Stimulated activated effector memory CD8-positive, alpha-beta T cell treated with anti-CD3 and anti-CD28 coated beads, Interleukin-12 subunit alpha, Interleukin-12 subunit beta, amount 100 ng/mL, for 72 hours (primary cell): ENCODE results near the gene ROR2.

Experiments used
- ATAC-seq: fragments of 150-1000 bp; cut with Tn5 transposase; 2 replicates; pipeline ENCODE4 v1.10.0; 2021
- DNase-seq, 2 donors: peaks; one replicate each; pipeline ENCODE4 v3.0.0; 2021 to 2022; ENCODE audit warnings: low spot score in 2 of 2
- H3K27ac Mint-ChIP-seq: one replicate; pipeline ENCODE4 v1.8.0; 2022; ENCODE audit warnings: mild to moderate bottlenecking, mixed read lengths
- H3K36me3 Mint-ChIP-seq: one replicate; pipeline ENCODE4 v1.8.0; 2022; ENCODE audit warnings: mild to moderate bottlenecking, mixed read lengths
- H3K4me1 Mint-ChIP-seq: one replicate; pipeline ENCODE4 v1.8.0; 2022; ENCODE audit warnings: mixed read lengths
- H3K4me3 Mint-ChIP-seq: one replicate; pipeline ENCODE4 v1.8.0; 2022; ENCODE audit warnings: mild to moderate bottlenecking, mixed read lengths
- H3K9me3 Mint-ChIP-seq: one replicate; pipeline ENCODE4 v1.8.0; 2022; ENCODE audit warnings: mixed read lengths

The ROR2 gene

DNA sequence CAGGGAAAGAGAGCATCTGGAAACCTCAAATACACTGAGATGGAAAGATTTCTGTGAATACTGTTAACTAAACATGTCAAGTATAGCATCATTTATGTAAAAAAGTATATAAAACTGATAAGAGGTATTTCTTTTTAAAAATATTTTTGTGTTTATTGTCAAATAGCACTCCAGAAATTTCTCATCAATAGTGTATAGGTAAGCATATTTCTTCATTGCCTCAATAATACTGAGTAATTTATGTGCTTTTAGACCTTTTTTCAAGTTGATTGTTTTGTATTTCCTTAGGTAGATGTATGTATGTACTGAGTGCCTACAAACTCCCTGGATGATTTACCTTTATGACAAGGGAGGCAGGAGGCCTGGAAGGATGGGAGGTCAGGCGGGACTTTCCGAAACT lies 196.3 kb downstream of the ROR2 start:
- DNase-seq, result no peak
- Mint-ChIP-seq H3K27ac (no peak overlapping the region), H3K9me3 (no peaks in the 10 kb centered on the region), H3K4me3 (no peak overlapping the region), H3K4me1 (peaks cover 11% of the 10 kb centered on the region), H3K36me3 (no peaks in the 10 kb centered on the region)
- ATAC-seq, result no peak

DNA sequence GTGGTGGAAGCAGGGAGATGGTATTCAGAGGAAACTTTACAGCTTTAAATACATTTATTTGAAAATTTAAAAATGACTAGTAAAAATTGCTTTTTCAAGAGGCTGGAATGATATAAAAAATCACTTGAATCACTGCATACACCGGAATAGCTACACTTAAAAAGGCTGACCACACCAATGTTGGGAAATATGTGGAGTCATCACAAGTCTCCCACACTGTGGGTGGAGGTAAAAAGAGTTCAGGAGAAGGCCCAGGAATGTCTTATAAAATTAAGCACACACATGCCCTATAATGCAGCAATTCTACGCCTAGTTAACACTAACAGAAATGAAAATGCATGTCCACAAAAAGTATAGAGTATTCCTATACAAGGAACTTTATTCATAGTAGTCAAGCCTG lies 198.1 kb downstream of the ROR2 start:
- Mint-ChIP-seq H3K9me3 (no peaks in the 10 kb centered on the region), H3K4me3 (no peak overlapping the region), H3K4me1 (peaks cover 5% of the 10 kb centered on the region), H3K36me3 (no peaks in the 10 kb centered on the region), H3K27ac (no peak overlapping the region)
- ATAC-seq (no peak), DNase-seq (no peak)

DNA sequence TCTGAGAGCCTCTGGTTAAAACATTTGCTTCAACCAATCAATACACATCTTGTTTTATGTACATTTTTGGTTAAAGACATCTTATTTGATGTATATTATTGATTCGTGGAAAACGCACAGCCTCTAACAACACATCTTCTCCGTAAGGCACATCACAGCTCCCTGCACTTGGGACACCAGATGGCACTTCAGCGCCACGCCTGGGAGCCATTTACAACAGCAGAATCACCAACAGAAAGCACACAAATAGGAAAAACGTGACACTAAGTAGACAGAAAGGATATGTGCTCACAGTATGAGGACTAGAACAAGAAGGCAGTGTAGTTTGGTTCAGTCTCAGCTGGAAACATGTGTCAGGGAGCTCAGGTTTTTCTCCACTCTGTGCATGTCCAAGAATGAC lies 199.7 kb downstream of the ROR2 start:
- Mint-ChIP-seq H3K4me3 (no peak overlapping the region), H3K9me3 (no peaks in the 10 kb centered on the region), H3K27ac (peak overlapping the region; percentile 5), H3K36me3 (no peaks in the 10 kb centered on the region), H3K4me1 (peaks cover 5% of the 10 kb centered on the region)
- no peak for ATAC-seq
- no peak for DNase-seq

DNA sequence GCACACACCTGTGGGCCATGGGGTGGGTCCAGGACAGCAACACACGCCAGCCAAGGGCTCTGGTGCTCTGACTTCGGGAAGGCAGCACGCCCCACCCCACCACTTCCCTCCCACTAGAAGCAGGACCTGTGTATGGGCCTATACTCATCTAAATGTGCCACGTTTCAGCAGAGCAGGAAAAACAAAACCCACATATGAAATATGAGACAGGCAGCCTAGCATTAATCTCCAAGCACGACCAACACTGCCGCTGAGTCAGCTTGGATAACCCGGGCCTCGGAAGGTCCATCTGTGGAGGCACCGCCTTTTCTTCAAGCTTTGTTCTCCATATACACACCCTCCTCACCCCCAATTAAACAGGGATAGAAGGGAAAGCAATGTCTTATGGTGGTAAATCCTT lies 203.1 kb downstream of the ROR2 start:
- DNase-seq (no peak), ATAC-seq (no peak)
- peaks cover 5% of the 10 kb centered on the region for H3K4me1 Mint-ChIP-seq
- H3K9me3 Mint-ChIP-seq, result no peaks in the 10 kb centered on the region
- no peak overlapping the region for H3K4me3 Mint-ChIP-seq
- no peak overlapping the region for H3K27ac Mint-ChIP-seq
- no peaks in the 10 kb centered on the region for H3K36me3 Mint-ChIP-seq

DNA sequence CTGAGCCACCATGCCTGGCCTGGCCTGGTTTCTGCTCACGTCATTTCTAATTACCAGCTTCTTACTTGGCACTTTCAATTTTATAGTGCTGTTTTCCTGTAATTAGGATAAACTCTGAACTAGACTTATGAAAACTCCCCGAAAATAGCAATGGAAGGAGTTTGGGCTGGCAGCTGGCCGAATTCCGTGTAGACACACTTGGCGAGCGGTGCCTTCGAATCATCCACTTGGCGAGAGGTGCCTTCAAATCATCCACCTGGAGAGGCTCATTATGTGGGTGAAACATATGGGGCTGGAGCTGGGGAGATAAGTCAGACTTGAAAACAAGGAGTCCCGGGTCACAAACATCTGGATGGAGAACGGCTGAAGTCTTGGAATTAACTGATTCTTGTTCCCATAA lies 203.7 kb downstream of the ROR2 start:
- DNase-seq (no peak), ATAC-seq (no peak)
- Mint-ChIP-seq H3K36me3 (no peaks in the 10 kb centered on the region), H3K9me3 (no peaks in the 10 kb centered on the region), H3K4me1 (peaks cover 5% of the 10 kb centered on the region), H3K27ac (no peak overlapping the region), H3K4me3 (no peak overlapping the region)

DNA sequence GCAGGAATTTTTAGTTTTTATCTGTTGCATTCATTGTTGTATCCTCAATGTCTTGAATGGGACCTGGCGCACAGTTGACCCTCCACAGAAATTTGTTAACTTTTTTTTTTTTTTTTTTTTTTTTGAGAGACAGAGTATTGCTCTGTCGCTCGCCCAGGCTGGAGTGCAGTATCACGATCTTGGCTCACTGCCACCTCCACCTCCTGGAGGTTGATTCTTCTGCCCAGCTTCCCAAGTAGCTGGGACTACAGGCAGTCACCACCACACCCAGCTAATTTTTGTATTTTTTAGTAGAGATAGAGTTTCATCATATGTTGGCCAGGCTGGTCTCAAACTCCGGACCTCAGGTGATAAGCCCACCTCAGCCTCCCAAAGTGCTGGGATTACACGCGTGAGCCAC lies 205.9 kb downstream of the ROR2 start:
- H3K4me3 Mint-ChIP-seq, result no peak overlapping the region
- H3K27ac Mint-ChIP-seq, result no peak overlapping the region
- DNase-seq, result no peak
- ATAC-seq, result no peak
- H3K9me3 Mint-ChIP-seq, result no peaks in the 10 kb centered on the region
- no peaks in the 10 kb centered on the region for H3K4me1 Mint-ChIP-seq
- no peaks in the 10 kb centered on the region for H3K36me3 Mint-ChIP-seq

DNA sequence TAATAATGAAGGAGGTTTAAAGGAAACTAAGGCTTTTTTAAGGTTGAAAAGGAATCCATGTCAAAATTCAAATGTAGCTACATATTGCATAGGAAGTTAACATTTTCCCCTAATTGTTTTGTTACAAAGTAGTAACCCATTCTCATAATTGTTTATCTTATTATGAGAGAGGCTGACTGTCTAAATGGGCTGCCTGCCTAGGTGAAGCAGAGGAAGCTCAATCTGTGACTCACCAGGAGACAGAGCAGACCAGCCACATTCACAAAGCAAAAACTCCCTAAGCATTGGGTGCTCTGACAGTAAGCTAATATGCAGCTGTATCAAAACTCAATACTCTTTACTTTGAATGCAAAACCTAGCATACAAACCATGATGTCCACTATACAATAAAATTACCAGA lies 208.5 kb downstream of the ROR2 start:
- Mint-ChIP-seq H3K9me3 (no peaks in the 10 kb centered on the region), H3K27ac (no peak overlapping the region), H3K4me3 (no peak overlapping the region), H3K36me3 (no peaks in the 10 kb centered on the region), H3K4me1 (no peaks in the 10 kb centered on the region)
- peak; percentile 63 for ATAC-seq
- no peak for DNase-seq

DNA sequence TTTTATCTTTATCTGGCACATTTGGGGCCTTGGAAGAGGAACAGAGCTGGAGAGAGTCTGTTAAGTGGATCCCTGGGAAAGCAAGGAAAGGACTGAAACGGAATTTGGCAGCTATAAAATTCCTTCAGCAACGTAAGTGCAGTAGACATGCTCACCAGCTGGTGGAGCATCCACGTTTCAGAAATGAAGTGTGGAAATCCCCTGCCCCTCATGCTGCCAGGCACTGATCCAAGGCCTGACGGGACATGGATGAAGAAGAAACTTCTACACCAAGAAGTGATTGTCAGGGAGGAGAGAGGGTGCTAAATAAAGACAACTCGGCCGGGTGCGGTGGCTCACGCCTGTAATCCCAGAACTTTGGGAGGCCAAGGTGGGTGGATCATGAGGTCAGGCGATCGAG lies 209.3 kb downstream of the ROR2 start:
- Mint-ChIP-seq H3K4me3 (no peak overlapping the region), H3K9me3 (no peaks in the 10 kb centered on the region), H3K27ac (no peak overlapping the region), H3K36me3 (no peaks in the 10 kb centered on the region), H3K4me1 (no peaks in the 10 kb centered on the region)
- ATAC-seq, result no peak
- DNase-seq, result no peak

DNA sequence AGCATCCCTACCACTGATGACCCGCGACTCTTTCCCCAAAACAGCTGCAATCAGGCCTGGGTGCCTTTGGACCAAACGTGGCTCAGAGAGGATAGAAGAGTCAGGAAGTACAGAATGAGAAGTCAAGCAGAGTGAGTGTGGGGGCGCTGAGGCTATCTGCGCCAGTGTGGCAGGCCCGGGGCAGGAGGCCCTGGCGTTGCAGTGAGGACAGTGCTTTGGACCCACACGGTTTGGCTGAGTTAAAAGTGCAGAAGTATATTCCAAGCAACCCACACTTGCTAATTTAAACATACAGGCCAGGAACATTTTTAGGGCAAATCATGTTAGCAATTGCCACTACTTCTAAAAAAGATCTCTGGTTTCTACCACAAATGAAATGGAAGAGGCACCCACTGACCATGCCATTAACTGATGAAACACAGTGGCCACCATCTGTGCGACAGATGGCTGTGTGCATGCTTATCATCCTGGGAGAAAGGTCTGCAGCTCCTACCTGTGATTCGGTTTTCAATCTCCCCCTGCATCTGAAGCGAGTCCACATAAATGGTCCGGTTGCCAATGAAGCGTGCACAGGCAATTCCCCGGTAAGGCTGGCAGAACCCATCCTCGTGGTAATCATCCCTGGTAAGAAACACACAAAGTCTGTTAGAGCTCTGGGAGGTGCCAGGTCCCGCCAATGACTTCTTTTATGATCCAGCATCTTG lies 213.0 kb downstream of the ROR2 start:
- H3K9me3 Mint-ChIP-seq, result no peaks in the 10 kb centered on the region
- no peak for ATAC-seq
- H3K36me3 Mint-ChIP-seq, result no peaks in the 10 kb centered on the region
- H3K27ac Mint-ChIP-seq, result no peak overlapping the region
- DNase-seq, result no peak
- H3K4me3 Mint-ChIP-seq, result no peak overlapping the region
- peaks cover 12% of the 10 kb centered on the region for H3K4me1 Mint-ChIP-seq

DNA sequence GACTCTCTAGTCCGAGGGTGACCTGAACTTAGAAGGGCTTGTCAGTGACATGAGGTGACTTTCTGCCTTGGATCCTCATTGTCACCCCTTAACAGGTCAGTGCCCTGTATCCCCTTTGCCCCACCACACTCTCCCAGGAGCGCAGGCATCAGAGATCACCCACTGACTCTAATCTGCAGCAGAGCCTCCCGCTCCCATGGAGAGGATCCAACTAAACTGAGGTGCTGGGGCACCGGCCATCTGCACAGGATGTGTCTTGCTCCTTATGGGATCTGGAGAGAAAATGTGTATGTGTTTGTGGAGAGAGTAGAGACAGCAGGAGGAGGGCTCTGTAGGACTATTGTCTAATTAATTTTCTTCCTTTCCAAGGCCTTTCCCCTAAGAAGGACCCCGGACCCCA lies 213.7 kb downstream of the ROR2 start:
- DNase-seq (no peak), ATAC-seq (no peak)
- Mint-ChIP-seq H3K9me3 (no peaks in the 10 kb centered on the region), H3K27ac (no peak overlapping the region), H3K4me1 (peaks cover 12% of the 10 kb centered on the region), H3K36me3 (no peaks in the 10 kb centered on the region), H3K4me3 (no peak overlapping the region)

DNA sequence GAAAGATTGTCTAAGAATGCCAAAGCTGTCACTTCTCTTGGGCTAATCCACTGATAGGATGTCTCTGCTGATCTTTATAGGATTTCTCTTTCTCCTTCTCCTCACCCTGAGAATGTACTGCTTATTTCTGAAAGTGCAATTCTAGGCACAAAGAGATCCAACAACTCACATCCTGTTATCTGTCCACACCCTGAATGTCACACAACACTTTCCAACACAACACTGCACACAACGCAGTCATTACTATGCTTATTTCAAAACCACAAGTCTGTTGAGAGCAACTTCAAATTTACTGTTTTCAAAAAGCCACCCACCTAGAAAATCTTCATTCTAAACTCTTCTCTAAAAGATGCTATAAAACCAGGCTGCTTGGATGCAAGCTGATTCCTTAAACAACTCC lies 215.0 kb downstream of the ROR2 start:
- Mint-ChIP-seq H3K27ac (no peak overlapping the region), H3K4me1 (peaks cover 12% of the 10 kb centered on the region), H3K9me3 (no peaks in the 10 kb centered on the region), H3K36me3 (no peaks in the 10 kb centered on the region), H3K4me3 (no peak overlapping the region)
- ATAC-seq, result peak; percentile 42
- DNase-seq, result no peak

DNA sequence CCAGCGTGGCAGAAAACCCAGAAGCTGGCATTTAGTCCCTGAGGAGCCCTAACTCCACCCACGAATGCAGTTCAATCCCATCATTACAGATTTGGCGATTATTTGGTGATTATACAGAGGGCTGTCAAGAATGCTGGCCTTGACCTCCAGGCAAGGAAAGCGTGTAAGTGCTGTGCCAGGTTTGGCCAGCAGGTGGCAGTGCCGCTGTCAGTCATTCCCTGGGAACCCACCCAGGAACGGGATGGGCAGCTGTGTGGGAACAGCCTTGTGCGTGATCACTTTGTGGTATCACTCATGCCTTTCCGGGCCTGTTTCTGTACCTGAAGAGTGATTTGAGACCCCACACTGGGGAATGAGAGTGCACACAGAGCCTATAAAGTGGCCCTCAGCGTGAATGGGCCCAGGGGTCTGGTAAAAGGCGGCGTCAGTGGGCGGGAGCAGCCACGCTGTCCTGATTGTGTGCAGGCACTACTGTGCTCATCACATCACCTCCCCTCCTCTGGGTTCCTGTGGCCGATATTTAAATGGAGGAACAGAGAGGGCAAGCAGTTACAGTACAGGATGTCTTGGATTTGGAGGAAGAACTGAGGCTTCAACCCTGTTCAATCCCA lies 215.6 kb downstream of the ROR2 start:
- ATAC-seq, result peak; percentile 46
- Mint-ChIP-seq H3K9me3 (no peaks in the 10 kb centered on the region), H3K36me3 (no peaks in the 10 kb centered on the region), H3K4me1 (peaks cover 12% of the 10 kb centered on the region), H3K27ac (no peak overlapping the region), H3K4me3 (no peak overlapping the region)
- peak; percentile 70 to 84 for DNase-seq

DNA sequence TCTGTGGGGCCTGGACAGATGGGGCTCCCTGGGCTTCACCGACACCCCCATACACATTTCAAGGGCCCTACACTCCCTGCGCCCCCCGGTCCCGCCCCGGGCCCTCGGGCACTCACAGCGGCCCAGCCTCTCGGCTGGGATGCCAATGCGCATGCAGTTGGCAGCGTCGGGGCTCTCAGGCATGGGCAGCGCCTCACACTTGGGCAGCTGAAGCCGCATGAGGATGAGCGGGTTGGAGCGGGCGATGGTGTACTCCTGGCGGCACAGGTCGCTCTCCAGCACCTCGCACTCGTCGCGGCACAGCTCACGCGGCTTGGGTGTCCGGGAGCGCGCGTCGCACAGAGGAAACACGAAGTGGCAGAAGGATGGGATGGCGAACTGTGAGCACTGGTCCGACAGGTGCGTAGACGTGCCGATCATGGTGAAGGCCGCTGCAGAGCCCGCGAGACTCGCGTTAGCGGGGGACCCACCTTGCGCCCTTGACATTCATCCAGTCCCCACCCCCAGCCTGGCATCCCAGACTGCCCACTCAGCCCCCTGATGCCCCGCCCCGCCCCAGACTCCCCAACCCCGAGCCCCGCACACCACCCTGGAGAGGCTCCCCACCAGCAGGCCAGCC lies 216.9 kb downstream of the ROR2 start:
- Mint-ChIP-seq H3K4me3 (no peak overlapping the region), H3K9me3 (no peaks in the 10 kb centered on the region), H3K27ac (no peak overlapping the region), H3K4me1 (peaks cover 12% of the 10 kb centered on the region), H3K36me3 (no peaks in the 10 kb centered on the region)
- no peak for ATAC-seq
- DNase-seq, result no peak

DNA sequence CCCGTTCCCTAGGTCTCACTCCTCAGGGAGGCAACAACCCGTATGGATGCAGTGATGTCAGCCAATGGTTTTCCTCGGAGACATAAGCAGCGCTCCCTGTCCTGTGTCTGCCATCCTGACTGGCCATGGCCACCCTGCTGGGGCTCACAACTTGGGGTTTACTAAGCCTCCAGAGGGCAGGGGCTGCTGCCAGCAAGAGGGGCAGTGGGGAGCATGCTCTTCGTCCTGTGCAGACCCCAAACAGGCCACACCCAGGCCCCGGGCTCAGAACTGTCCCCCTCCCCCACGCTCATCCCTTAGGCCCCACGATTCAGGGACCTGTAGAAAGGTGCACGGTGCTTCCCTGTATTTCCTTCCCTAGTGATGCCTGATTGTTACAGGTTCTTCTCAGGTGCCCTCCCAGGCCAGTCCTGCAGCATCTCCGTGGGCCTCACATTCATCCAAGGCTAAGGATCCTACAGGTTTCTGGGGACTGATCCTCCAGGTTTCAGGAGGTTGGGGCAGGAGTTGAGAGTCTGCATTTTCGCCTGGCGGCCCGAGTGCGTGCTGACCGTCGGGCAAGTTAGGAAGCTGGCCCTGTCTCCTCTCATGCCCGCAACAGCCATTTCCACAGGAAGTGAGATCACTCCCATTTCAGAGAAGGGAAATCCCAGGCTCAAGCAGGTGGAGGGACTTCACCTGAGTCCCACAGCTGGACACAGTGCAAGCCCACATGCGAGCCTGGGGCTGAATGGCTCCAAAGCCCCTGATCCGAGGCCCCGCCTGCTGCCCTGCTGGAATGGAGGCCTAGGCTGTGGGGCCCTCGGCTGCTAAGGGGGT lies 217.6 kb downstream of the ROR2 start:
- H3K4me1 Mint-ChIP-seq, result peaks cover 16% of the 10 kb centered on the region
- no peak for DNase-seq
- no peak for ATAC-seq
- H3K36me3 Mint-ChIP-seq, result no peaks in the 10 kb centered on the region
- no peak overlapping the region for H3K4me3 Mint-ChIP-seq
- no peaks in the 10 kb centered on the region for H3K9me3 Mint-ChIP-seq
- no peak overlapping the region for H3K27ac Mint-ChIP-seq

DNA sequence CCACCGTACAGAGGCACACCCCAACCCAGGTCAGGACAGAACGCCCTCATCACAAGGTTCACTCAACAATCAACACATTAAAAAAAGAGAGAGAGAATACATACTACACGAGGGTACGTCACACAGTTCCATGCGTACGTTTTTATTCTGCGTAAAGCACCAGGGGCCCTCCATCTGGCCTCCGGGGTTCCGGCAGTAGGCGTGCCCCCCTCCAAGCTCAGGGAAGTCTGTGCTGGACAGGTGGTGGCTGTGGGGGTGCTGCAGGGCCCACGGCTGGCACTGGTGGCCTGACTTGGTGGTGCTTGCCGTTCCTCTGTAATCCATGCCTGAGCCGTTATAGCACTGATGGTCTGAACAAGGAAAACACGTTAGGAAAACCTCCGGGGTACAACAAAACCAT lies 219.2 kb downstream of the ROR2 start:
- Mint-ChIP-seq H3K4me3 (no peak overlapping the region), H3K27ac (no peak overlapping the region), H3K9me3 (no peaks in the 10 kb centered on the region), H3K36me3 (no peaks in the 10 kb centered on the region), H3K4me1 (peaks cover 21% of the 10 kb centered on the region)
- ATAC-seq (no peak), DNase-seq (no peak)

DNA sequence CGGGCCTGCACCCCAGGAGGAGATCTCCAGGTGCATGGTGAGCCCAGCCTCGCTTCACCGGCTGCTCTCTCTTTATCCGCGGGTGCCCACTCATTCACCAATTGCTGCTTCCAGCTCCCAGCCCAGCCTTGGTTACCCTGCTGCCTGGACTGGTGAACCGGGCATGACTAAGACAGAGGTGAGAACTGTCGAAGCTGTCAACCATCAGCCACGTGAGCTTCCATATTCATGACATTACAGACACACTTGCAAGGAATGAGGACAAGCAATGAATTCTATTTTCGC lies 220.5 kb downstream of the ROR2 start:
- H3K4me3 Mint-ChIP-seq, result no peak overlapping the region
- H3K9me3 Mint-ChIP-seq, result no peaks in the 10 kb centered on the region
- H3K4me1 Mint-ChIP-seq, result peaks cover 13% of the 10 kb centered on the region
- no peak for DNase-seq
- ATAC-seq, result no peak
- H3K27ac Mint-ChIP-seq, result no peak overlapping the region
- H3K36me3 Mint-ChIP-seq, result no peaks in the 10 kb centered on the region
